CD4-positive, alpha-beta T cell (primary cell): Measurements from ENCODE around the gene PCYT1A. TPM values are rescaled to one million over a fixed set of nuclear protein-coding genes. Genes with fewer than 3 reads are reported as not detected.
A peak's percentile ranks its signal among the peaks of the same experiment; 100 is the strongest.
"Not testable (repeated sequence)": the region's sequence is repeated elsewhere in the genome, so short reads cannot be mapped to it uniquely, and the experiment has no call there.

Source experiments
- ATAC-seq: fragments of 200-7000 bp; cut with Tn5 transposase; one replicate; pipeline ENCODE4 v1.10.0; 2022; ENCODE audit warnings: mild to moderate bottlenecking; ENCODE audit not compliant: poor library complexity
- CTCF ChIA-PET: fragments of 350-600 bp; sonication (Branson Sonifier 250); formaldehyde crosslinking; loops from one replicate; lab custom pipeline; 2021; ENCODE audit warnings: antibody characterized with exemption, inconsistent platforms; lab: Charles Lee
- POLR2A ChIA-PET: fragments of 350-600 bp; sonication (Branson Sonifier 250); formaldehyde crosslinking; loops from one replicate; lab custom pipeline; 2021; ENCODE audit warnings: antibody characterized with exemption, inconsistent platforms; lab: Charles Lee
- DNase-seq, 14 experiments: peaks; one replicate each; pipeline ENCODE4 v3.0.0-alpha.2; 2013 to 2020; ENCODE audit warnings: mixed read lengths in 2 of 14
- H3K27ac ChIP-seq, 2 donors: one replicate each; pipeline versions ENCODE4 v1.5.1 to v1.7.0; 2013; ENCODE audit warnings: low read length in 2 of 2, low read depth in 1 of 2, mild to moderate bottlenecking in 1 of 2
- H3K27me3 ChIP-seq, 2 experiments: 1 replicate in 1 of 2; 2 replicates in 1 of 2; pipeline versions ENCODE4 v1.6.1 to v1.7.0; 2013; ENCODE audit warnings: low read length in 2 of 2, control low read depth in 1 of 2, mild to moderate bottlenecking in 1 of 2, moderate library complexity in 1 of 2; ENCODE audit not compliant: insufficient read depth in 2 of 2, control insufficient read depth in 1 of 2
- H3K36me3 ChIP-seq: one replicate; pipeline ENCODE4 v1.6.1; 2013; ENCODE audit warnings: low read length, control low read depth; ENCODE audit not compliant: insufficient read depth
- H3K4me1 ChIP-seq: one replicate; pipeline ENCODE4 v1.6.1; 2013; ENCODE audit warnings: low read length, control low read depth; ENCODE audit not compliant: insufficient read depth
- H3K4me3 ChIP-seq: one replicate; pipeline ENCODE4 v1.5.1; 2013; ENCODE audit warnings: mild to moderate bottlenecking, low read length, moderate library complexity
- H3K9me3 ChIP-seq, 2 experiments: 1 replicate in 1 of 2; 2 replicates in 1 of 2; pipeline versions ENCODE4 v1.6.1 to v1.7.0; 2013; ENCODE audit warnings: low read length in 2 of 2, mild to moderate bottlenecking in 2 of 2, control low read depth in 1 of 2, moderate library complexity in 1 of 2; ENCODE audit not compliant: control insufficient read depth in 1 of 2, insufficient read depth in 1 of 2
- H3K27ac Mint-ChIP-seq: one replicate; pipeline ENCODE4 v1.8.0; 2020; ENCODE audit warnings: mixed read lengths
- H3K27me3 Mint-ChIP-seq: one replicate; pipeline ENCODE4 v1.8.0; 2021; ENCODE audit warnings: mixed read lengths
- H3K36me3 Mint-ChIP-seq: one replicate; pipeline ENCODE4 v1.8.0; 2021; ENCODE audit warnings: low read depth, mixed read lengths
- H3K4me1 Mint-ChIP-seq: one replicate; pipeline ENCODE4 v1.8.0; 2021; ENCODE audit warnings: low read depth, mixed read lengths
- H3K4me3 Mint-ChIP-seq: one replicate; pipeline ENCODE4 v1.8.0; 2020; ENCODE audit warnings: mild to moderate bottlenecking, mixed read lengths
- H3K9me3 Mint-ChIP-seq: one replicate; pipeline ENCODE4 v1.8.0; 2020; ENCODE audit warnings: mixed read lengths
- CTCF ChIP-seq: fragments of 200-600 bp; IDR thresholded peaks from one replicate; pipeline ENCODE4 v1.8.0; 2022; ENCODE audit warnings: antibody characterized with exemption, mild to moderate bottlenecking
- intact Hi-C, 2 experiments: fragments of 100-400 bp; cut with DNase I in 1 of 2; cut with micrococcal nuclease in 1 of 2; formaldehyde crosslinking; loops; one replicate each; pipeline versions ENCODE4 v1.15.1 to v1.9.0; 2023 to 2025; cut with DNase I, micrococcal nuclease
- total RNA-seq, 174 experiments: library from RNA in 2 of 174; stranded (reverse) in 2 of 174; gene quantifications; one replicate each; pipeline ENCODE4 v1.2.3 and lab custom pipeline; 2021 to 2026

The PCYT1A gene
- total RNA-seq, 2 experiments from 2014 or later = 49.8 to 54.7 TPM

GRCh38 chr3:196317687-196318467, 30.4 kb upstream of the PCYT1A start, which contains the start of gene DYNLT2B:
TSS of gene DYNLT2B (minus strand) at chr3:196318240. CDS start at chr3:196318152, 88 bp downstream.
- H3K4me1 Mint-ChIP-seq = peaks cover 5% of the 10 kb centered on the region

GRCh38 chr3:196316799-196317686, 29.5 kb upstream of the PCYT1A start:
- H3K27me3 Mint-ChIP-seq, H3K27me3 ChIP-seq, H3K9me3 Mint-ChIP-seq, H3K36me3 Mint-ChIP-seq, H3K4me1 Mint-ChIP-seq, H3K9me3 ChIP-seq, H3K36me3 ChIP-seq: not testable (repeated sequence)
- Histone ChIP-seq H3K4me3 (peak overlapping the region; percentile 82), H3K4me1 (peaks cover 20% of the 10 kb centered on the region), H3K27ac (peak overlapping the region; percentile 83 to 91)
- ChIA-PET POLR2A (interaction anchor here (0.7 to 2.5 kb wide), 15 partner anchors 9 to 686 kb away, joined by 3 to 20 read pairs (median 4); partner anchors contain the start of genes FBXO45, NCBP2, PAK2 and RNF168), CTCF (interaction anchor here (1.0 to 1.5 kb wide), 3 partner anchors 24 to 212 kb away, joined by 3 to 6 read pairs (median 5); no protein-coding TSS in a partner anchor)
- H3K27ac Mint-ChIP-seq = peak overlapping the region; percentile 96
- DNase-seq (peak in 1 of 14 experiments; percentile 9), ATAC-seq (peak; percentile 1)
- intact Hi-C loops = loop anchor here in 1 of 2 experiments (5.0 kb wide), 1 partner anchor 35 kb away; no protein-coding TSS in a partner anchor
- H3K4me3 Mint-ChIP-seq = peak overlapping the region; percentile 97

More at GRCh38 chr3:196317687-196318467, 30.4 kb upstream of the PCYT1A start, which contains the start of gene DYNLT2B:
- no peaks in the 10 kb centered on the region for H3K27me3 ChIP-seq
- peak within 1 kb of the TSS; percentile 83 to 91 for H3K27ac ChIP-seq
- Mint-ChIP-seq H3K4me3 (peak within 1 kb of the TSS; percentile 97), H3K27me3 (no peaks in the 10 kb centered on the region), H3K27ac (peak within 1 kb of the TSS; percentile 96), H3K36me3 (peaks cover 6% of the 10 kb centered on the region), H3K9me3 (no peaks in the 10 kb centered on the region)
- ChIA-PET CTCF (interaction anchor here (1.0 to 1.5 kb wide), 3 partner anchors 23 to 211 kb away, joined by 3 to 6 read pairs (median 5); no protein-coding TSS in a partner anchor), POLR2A (interaction anchor here (0.6 to 2.5 kb wide), 19 partner anchors 10 to 685 kb away, joined by 3 to 20 read pairs (median 4); partner anchors contain the start of genes FBXO45, NCBP2, PAK2 and RNF168)
- ATAC-seq = peak; percentile 89
- peaks cover 20% of the 10 kb centered on the region for H3K4me1 ChIP-seq
- DNase-seq = peak; percentile 67 to 96 (median 83)
- no peak for TF ChIP-seq CTCF
- intact Hi-C loops = loop anchor here in 1 of 2 experiments (5.0 kb wide), 1 partner anchor 36 kb away; no protein-coding TSS in a partner anchor
- H3K36me3 ChIP-seq = no peaks in the 10 kb centered on the region
- H3K9me3 ChIP-seq = no peaks in the 10 kb centered on the region
- H3K4me3 ChIP-seq = peak within 1 kb of the TSS; percentile 82

GRCh38 chr3:196315821-196316220, 28.3 kb upstream of the PCYT1A start:
- DNase-seq (no peak), ATAC-seq (no peak)
- peaks cover 6% of the 10 kb centered on the region for H3K36me3 Mint-ChIP-seq
- Histone ChIP-seq H3K36me3 (no peaks in the 10 kb centered on the region), H3K27ac (no peak overlapping the region), H3K27me3 (no peaks in the 10 kb centered on the region), H3K4me1 (peaks cover 20% of the 10 kb centered on the region), H3K4me3 (no peak overlapping the region), H3K9me3 (no peaks in the 10 kb centered on the region)
- H3K4me3 Mint-ChIP-seq = peak overlapping the region; percentile 65
- H3K9me3 Mint-ChIP-seq = no peaks in the 10 kb centered on the region
- TF ChIP-seq CTCF = no peak
- ChIA-PET CTCF (no interaction called here), POLR2A (no interaction called here)
- intact Hi-C loops = loop anchor here in 1 of 2 experiments (5.0 kb wide), 1 partner anchor 34 kb away; no protein-coding TSS in a partner anchor
- peak overlapping the region; percentile 24 for H3K27ac Mint-ChIP-seq
- H3K4me1 Mint-ChIP-seq = peaks cover 5% of the 10 kb centered on the region
- no peaks in the 10 kb centered on the region for H3K27me3 Mint-ChIP-seq
